ENCODE results near the gene BSCL2. TPM values are rescaled to one million over a fixed set of nuclear protein-coding genes. Genes with fewer than 3 reads are reported as not detected.

The BSCL2 gene
- total RNA-seq, 1 donor: 43.5 TPM

DNA sequence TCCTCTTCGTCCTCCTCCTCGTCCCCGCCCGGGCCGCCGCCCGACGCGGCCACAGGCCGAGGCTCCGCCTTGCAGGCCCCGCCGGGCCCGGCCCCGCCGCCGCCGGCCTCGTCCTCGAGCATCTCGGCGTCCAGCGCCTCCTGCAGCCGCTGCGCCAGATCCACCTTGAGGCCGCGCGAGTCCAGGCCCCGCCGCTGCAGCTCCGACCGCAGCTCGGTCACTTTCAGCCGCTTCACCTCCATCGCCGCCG lies 19.6 kb upstream of the BSCL2 start:
- TF ChIP-seq, protein P1, sequence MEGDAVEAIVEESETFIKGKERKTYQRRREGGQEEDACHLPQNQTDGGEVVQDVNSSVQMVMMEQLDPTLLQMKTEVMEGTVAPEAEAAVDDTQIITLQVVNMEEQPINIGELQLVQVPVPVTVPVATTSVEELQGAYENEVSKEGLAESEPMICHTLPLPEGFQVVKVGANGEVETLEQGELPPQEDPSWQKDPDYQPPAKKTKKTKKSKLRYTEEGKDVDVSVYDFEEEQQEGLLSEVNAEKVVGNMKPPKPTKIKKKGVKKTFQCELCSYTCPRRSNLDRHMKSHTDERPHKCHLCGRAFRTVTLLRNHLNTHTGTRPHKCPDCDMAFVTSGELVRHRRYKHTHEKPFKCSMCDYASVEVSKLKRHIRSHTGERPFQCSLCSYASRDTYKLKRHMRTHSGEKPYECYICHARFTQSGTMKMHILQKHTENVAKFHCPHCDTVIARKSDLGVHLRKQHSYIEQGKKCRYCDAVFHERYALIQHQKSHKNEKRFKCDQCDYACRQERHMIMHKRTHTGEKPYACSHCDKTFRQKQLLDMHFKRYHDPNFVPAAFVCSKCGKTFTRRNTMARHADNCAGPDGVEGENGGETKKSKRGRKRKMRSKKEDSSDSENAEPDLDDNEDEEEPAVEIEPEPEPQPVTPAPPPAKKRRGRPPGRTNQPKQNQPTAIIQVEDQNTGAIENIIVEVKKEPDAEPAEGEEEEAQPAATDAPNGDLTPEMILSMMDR (IDR thresholded peaks at IDR 0.05; ENCODE audit: insufficient read depth, low read length): no peak

DNA sequence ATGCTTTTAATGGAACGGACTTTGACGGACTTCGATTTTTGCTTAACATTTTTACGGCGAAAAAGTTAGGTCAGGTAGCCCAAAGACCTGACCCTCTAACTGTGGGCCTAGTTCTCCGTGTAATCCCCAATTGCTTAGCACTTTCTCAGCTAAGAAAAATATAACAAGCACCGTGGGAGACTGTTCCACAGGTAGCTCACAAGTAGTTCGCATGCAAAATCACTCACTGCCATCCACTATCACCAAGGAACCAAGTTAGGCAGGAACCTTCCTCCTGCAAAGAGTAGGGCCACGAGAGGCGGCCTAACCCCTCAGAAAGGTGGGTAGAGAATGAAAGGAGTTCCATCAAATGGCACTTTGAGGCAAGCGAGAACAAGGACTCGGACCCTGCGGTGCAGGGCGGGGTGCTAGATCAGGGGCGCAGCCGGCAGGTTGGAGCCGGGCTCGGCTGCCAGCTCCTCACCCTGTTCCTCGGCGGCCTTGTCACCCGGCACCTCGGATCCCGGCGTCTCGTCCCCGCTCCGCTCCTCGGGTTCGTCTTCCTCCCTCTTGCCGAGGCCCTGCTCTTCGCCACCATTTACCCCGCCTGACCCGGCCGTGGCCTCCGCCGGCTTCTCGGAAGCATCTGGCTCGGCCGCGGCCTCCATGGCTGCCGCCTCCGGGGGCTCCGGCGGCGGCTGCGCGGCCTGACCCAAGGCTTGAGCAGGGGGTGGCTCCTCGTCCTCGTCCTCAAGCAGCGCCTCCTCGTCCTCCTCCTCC lies 19.1 kb upstream of the BSCL2 start:
- TF ChIP-seq, protein P1 (IDR thresholded peaks at IDR 0.05; ENCODE audit: insufficient read depth, low read length): no peak
- no peak for DNase-seq (ENCODE audit: low read depth)
- peak overlapping the region; percentile 84 for H3K4me3 ChIP-seq (ENCODE audit: low read depth, low read length)

More for the DNA sequence above, 19.6 kb upstream of the BSCL2 start:
- H3K4me3 ChIP-seq (ENCODE audit: low read depth, low read length): peak overlapping the region; percentile 84
- no peak for DNase-seq (ENCODE audit: low read depth)

DNA sequence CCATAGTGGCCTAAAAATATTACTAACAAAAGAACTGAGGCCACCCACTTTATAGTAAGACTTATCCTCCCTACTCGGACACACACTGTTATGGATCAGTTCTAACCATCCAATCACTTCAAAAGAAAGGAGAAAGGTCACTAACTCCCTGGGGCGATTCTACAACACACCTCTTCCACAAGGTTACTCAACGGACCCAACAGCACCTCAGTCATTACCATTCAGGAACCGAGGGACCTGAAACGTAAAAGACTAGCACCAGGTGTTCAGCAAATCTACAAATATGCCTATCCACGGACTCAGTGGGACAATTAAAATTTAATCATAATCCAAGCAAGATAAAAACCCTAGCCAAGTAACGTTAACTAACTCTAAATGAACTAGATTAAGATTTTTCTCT lies 18.4 kb upstream of the BSCL2 start:
- no peak for DNase-seq (ENCODE audit: low read depth)
- H3K4me3 ChIP-seq (ENCODE audit: low read depth, low read length): peak overlapping the region; percentile 84
- TF ChIP-seq, protein P1 (IDR thresholded peaks at IDR 0.05; ENCODE audit: insufficient read depth, low read length): no peak

DNA sequence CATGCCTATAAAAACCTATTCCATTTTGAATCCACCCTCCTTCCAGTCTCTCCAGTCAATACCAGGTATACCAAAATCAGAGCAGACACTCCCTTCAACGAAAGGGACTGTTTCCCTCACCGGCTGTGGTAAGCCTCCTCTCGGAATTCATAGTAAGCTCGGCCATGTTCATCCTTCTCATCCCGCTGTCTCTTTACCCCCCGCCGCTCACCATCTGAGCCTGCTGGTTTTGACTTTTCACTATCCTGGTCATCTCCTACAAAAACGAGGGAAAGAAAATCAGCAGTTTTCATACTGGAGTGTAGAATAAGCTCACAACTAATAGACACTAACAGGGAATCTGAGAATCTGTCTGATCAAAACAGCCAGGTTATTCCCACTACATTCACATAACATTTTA lies 16.9 kb upstream of the BSCL2 start:
- peak overlapping the region; percentile 84 for H3K4me3 ChIP-seq (ENCODE audit: low read depth, low read length)
- TF ChIP-seq, protein P1 (IDR thresholded peaks at IDR 0.05; ENCODE audit: insufficient read depth, low read length): no peak
- no peak for DNase-seq (ENCODE audit: low read depth)

DNA sequence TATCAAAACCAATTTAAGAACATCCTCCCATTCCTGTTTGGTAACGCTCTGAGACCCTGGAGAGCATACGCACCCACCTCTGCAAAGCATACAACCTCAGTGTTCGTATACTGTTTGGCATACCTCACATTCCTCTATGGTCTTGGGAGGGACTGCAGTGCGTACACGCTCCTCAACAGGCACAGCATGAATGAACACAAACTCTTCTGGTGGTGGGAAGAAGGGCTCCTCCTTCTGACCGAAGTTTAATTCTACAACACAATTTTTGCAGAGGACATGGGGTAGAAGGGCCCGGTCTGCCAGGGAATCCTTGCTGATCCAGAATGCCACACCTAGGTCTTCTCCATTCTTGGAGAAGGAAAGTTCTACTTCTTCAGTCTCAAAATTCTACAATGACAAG lies 14.8 kb upstream of the BSCL2 start:
- peak; percentile 33 for DNase-seq (ENCODE audit: low read depth)
- TF ChIP-seq, protein P1 (IDR thresholded peaks at IDR 0.05; ENCODE audit: insufficient read depth, low read length): peak; percentile 16
- H3K4me3 ChIP-seq (ENCODE audit: low read depth, low read length): no peak overlapping the region

DNA sequence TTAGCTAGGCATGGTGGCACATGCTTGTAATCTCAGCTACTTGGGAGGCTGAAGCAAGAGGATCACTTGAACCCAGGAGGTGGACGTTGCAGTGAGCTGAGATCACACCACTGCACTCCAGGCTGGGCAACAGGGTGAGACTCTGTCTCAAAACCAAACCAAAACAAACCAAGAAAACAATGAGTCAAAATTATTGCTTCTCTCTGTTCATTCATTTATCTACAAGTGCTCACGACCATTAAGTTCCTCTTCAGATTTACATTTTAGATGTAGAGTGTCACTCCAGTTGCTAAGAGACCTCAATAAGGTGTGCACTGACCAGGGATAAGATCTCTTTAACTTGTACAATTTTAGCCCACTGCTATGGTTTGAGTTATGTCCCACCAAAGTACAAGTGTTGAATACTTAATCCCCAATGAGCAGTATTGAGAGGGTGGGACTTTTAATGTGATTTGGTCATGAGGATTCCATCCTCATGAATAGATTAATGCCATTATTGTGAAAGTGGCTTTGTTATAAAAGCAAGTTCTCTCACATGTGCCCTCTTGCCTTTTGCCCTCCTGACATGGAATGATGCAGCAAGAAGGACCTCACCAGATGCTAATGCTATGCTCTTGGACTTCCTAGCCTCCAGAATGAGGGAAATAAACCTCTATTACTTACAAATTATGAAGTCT lies 12.2 kb upstream of the BSCL2 start:
- TF ChIP-seq, protein P1 (IDR thresholded peaks at IDR 0.05; ENCODE audit: insufficient read depth, low read length): no peak
- no peak for DNase-seq (ENCODE audit: low read depth)

More for the DNA sequence above, 12.2 kb upstream of the BSCL2 start:
- H3K4me3 ChIP-seq (ENCODE audit: low read depth, low read length): no peak overlapping the region

Data from fibroblast of the aortic adventitia (primary cell).